ENCODE results near the gene KTI12.

KTI12 gene

GRCh38 chr1:51982161-51982560, 51.4 kb downstream of the KTI12 start:
- no peak for TF ChIP-seq CTCF (IDR thresholded peaks at IDR 0.05)
